GM19324 (cell line): ENCODE measurements around the gene TNFRSF1A.

ENCODE experiments used
- ATAC-seq: cut with Tn5 transposase; IDR thresholded peaks from one replicate; pipeline ENCODE4 v1.9.1; 2021; ENCODE audit warnings: mild to moderate bottlenecking, moderate library complexity; ENCODE audit not compliant: unreplicated experiment, low FRiP score

Gene TNFRSF1A

DNA sequence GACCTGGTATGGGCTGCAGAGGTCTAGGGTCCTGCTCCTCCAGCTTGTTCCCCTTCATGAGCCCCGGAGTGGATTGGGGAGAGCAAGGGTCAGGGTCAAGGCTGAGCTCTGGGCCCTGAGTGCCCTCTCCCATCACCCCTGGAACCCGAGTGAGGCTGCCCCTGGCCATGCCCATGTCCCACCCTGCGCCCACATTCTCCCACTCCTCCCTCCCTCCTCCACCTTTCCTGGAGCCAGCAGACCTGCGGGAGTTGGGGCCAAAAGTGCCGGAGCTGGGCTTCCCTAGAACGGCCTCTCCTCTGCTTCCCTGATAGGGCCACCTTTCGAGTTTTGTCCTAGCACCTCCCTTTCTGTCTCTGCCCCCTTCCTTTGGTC is 32.9 kb upstream of the TNFRSF1A start:
- no peak for ATAC-seq

DNA sequence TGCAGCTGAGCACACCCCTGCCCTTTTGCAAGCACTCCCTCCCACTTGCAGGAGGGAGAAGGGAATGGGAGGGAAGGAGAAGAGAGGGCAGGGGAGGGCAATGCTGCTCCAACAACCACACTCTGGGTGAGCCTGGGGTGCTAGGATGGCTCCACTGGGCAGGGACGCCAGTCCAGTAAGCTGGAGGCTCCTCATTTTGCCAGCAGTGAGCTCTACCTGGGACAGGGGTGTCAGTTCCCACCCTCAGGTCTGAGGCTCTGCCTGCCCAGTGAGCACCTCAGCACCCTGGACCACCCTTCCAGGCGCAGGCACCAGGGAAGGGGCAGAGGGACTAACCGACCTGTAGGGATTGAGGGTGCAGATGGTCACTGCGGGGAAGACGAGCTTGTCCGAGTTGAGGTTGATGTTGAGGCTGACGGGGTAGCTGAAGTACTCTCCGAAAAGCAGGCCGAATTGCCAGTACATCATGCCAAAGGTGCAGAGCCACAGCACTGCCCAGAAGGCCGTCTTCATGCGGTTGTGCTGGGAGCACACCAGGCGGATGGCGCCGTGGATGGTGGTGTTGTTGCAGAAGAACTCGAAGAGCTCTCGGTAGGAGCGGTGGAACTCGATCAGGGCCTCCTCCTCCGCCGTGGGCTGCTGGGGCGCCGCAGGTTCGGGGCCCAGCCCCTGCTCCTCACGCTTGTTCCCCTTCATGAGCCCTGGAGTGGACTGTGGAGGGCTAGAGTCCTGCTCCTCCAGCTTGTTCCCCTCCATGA is 32.3 kb upstream of the TNFRSF1A start:
- ATAC-seq = no peak

DNA sequence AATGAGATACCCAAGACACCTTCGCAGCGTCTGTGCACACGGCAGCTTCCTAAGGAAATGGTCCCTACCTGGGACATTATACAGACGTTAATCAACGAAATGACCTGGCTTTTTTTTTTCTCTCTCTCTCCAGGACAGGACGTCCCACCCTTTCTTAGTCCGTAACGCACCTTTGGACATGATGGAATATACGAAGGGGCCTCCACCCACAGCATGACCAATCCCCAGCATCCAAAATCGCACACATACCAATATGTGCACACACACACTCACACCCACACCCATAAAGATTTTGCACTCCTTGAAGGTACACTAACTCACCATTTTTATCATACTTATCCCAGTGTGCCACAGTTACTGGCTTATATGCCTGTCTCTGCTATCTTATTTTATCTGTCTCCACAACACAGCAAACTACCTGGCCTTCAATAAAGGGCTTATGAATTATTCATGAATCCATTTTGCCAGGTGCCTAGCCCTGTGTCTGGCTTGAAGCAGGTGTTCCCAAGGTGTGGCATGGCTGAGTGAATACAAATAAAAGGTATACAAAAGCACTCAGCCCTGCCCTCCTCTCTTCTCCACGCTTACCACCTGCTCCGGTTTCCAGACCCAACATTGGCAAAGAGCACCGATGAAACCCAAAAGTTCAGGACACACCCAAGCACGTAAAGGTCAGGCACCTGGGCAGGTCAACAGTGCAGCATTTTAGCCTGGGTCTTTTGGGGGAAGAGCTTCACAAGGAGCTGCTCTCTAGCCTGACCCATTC is 31.3 kb upstream of the TNFRSF1A start:
- ATAC-seq = no peak

DNA sequence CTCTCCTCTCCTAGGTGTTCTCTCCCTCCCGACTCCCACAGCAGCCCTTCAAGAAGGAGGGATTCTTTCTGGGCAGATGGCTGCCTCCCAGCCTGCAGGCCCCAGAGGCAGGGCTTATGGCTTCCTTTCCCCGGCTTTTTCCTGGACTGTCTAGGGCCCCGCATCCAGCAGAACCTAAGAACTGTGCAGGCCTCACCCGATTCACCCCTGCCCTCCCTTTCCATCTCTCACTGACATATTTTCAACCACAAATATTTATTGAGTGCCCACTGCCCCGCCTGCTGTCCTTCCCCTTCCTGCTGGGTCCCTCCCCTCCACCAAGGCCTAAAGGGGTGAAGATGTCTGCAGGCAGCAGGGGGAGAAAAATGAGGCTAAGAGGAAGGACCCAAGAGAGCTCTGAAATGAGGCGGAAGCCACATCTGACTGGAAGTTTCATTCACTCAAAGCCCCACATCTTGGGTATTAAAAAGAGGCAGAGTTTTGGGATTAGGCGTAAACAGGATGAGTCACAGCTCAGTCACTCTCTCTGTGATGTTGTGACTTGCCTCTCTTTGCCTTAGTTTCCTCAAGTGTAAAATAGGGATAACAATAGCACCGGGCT is 30.6 kb upstream of the TNFRSF1A start:
- no peak for ATAC-seq

DNA sequence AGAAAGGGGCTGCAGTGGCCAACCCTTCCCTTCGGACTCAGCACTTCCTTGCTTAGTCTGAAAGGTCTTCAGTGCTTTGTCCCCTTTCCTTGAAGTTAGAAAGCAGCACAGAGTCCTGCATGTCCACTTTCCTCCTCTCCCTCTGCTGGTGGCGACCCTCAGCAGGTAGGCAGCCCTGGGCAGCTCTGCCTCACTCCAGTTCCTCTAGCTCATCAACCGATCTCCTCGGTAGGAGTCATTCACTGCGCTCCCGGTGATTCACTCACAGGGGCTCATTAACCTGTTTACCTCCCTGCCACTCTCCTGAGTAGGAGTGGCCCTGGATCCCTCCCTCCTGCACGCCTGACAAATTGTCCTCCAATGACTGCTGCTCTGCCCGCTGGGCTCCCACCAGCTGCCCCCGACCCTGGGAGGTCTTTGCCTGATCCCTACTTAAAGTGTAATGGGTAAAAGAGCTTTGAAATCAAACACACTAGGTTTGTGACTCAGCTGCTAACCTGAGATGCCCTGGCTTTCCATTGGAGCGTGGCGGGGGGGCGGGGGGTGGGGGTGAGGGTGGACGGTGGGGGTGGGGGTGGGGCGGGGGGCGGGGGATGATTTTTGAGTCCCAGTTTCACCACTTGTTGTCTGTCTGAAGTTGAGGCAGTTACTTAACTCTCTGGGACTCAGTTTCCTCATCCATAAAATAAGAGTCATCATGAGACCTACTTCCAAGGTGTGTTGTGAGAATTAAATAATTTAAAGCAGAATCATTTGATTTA is 29.3 kb upstream of the TNFRSF1A start:
- ATAC-seq = no peak

DNA sequence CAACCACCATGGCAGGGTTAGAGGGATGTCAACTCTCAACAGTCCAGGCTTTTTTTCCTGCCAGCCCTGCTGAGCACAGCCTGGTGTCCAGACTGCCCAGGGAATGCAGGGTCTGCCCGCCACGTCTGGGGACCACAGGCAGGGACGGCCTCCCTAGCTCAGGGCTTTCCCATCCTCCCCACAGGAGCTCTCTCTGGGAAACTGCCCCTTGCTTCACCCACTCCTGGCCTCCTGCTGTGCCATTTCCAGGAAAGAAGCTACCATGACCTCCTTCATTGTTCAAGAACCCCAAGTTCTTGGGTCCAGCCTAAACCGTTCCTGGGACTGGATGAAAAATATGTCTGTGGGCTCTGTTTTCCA is 28.7 kb upstream of the TNFRSF1A start:
- ATAC-seq = no peak

DNA sequence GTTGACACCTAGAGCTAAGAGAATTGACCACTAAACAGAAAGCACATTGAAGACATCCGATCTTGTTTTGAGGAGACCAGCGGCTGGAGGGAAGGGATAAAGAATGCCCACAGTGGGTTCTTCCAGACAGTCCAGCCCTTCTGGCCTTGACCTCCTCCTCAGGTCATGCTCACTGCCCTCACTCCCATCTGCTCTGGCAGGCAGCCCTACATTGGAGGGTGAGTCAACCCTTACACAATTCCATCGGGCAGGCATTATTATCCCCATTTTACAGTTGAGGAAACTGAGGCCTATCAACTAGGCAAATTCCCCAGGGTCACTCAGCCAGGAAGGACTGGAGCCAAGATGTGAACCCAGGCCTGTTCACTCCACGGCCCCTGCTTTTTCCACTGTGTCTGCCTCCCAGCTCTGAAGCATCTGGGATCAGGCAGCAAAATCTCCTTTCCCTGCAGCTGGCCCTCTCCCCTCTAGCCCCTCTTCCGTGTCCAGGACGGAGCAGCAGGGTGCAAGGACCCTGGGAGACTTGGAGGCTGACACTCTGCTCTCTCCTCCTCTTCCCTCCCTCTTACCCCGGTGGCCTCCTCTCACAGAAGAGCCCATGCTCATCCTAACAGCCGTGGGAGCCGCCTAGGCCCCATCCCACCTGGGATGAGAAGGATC is 28.2 kb upstream of the TNFRSF1A start:
- no peak for ATAC-seq

DNA sequence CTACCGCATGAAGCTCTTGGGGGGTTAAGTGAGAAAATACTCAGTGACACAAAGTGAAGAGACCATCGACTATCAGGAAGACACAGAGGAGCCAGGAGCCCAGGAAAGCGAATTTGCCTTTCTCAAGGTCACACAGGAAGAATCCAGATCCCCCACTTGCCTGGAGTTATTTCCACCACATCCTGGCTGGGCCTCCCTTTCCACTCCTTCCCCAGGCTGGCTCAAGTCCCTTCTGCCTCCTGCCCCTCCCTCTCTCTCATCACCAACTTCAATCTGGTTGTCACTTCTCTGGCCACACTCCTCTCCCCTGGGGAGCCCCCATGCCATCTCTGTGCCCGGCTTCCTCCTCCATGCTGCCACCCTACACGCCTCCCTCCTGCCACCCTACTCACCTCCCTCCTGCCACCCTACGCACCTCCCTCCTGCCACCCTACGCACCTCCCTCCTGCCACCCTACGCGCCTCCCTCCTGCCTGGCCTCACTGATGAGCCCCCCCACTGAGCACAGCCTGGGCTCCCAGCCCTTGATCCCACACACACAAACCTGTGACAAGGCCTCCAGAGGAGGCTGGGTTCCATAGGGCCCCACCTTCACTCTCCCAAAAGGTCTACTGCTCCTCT is 27.1 kb upstream of the TNFRSF1A start:
- ATAC-seq = no peak

DNA sequence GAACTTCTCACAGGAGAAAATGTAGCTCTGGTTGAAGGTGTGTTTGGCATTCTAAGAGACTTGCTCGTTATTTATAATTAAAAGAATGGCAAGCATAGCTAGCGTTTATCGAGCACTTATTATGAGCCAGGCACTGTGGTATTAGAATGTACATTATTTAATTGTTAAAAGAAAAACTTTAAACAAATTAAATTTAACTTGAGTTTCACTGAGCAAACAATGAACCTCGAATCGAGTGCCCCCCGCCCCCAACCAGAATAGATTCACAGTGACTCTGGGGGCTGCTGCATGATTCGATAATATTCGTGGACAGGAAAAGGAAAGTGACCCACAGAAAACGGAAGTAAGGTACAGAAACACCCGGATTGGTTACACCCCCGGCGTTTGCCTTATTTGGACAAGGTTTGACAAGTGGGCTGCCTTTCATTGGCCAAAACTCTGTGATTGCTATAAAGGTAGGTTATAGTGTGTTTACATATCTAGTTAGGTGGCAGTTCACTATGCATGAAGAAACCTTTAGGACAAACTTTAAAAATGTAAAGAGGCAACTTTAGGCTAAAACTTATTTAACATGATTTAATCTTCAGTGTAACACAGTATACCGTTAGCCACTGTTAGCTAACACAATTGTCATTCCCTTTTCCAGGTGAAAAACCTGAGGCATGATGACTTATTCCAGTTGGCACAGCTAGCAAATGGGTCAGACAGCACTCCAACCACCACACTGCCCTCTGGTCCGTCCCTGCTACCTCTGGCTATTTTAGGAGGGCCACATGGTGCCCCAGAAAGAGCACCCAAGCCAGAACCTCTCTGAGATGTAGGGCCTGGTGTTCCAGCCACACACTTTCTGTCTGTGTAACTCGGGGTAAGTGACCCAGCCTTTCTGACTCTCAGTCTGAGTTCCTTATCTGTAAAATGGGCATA is 26.4 kb upstream of the TNFRSF1A start:
- no peak for ATAC-seq

DNA sequence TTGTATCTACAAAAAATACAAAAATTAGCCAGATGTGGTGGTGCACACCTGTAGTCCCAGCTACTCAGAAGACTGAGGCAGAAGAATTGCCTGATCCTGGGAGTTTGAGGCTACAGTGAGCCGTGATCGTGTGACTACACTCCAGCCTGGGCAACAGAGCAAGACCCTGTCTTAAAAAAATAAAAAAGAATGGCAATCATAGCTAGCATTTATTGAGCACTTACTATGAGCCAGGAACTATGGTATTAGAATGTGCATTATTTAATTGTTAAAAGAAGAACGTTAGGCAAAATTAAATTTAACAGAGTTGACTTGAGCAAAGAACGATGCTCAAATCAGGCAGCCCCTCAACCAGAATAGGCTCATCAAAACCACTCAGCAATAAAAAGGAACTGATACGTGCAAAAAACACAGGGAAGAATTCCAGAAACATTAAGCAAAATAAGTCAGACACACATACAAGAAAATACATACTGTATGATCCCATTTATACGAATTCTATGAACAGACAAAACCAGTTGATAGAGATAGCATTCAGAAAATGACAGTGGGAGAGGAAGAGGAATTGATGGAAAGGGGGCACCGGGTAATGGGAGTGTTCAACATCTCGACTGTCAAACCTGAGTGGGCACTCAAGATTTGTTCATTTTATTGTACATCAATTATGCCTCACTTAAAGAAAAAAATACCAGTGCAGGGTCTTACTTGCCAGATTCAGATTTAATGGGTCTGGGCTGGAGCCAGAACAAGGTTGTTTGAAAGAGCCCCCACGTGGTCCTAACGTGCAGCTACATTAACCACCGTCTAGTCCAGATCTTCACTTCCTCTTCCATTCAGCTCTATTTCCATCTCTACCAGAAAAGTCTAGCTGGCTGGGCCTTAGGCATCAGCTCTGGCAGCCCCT is 25.4 kb upstream of the TNFRSF1A start:
- ATAC-seq = no peak

DNA sequence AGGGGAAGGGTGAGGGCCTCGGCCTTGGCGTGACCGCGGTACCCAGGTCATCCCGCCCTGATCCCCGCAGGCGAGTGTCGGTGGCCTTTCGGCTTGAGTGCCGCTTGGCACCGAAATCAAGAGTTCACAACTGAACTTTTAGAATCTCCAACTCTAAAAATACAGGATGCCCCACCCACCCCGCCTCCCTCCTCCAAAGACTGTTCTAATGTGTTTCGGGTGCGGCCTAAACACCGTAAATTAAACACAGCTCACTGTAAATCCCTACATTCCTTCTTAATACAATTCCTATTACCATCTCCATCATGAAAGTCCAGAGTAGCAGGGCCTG is 22.1 kb upstream of the TNFRSF1A start:
- ATAC-seq = no peak

DNA sequence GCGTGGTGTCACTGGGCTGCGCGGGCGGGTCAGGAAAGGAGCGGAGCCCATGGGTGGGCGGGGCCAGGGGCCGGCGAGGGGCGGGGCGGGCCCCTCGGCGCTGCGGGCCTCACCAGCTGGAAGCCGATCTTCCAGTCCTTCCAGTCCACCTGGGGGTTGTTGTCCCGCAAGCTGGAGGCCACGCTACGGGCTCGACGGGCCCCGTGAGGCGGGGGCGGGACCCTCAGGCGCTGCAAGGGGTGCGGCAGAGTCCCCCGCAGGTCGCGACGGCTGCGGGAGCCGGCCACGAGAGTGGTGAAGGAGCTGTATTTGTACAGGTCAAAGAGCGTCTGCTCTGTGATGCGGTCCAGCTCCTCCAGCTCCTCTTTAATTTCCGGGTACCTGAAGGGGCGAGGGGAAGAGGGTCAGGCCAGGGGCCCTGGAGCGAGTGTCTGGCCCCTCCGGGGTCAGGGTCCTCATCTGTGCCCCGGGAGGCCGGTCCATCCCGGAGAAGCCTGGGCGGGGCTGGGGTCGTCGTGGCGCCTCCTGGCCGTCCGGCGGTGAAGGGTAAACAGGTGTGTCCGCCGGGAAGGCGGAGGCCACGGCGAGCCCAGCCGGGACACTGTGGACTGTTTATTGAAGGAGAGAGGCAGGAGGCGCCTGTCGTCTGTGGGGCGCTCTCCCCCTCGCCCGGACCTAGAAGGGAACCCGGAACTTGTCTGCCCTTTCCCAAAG is 21.6 kb upstream of the TNFRSF1A start:
- no peak for ATAC-seq

DNA sequence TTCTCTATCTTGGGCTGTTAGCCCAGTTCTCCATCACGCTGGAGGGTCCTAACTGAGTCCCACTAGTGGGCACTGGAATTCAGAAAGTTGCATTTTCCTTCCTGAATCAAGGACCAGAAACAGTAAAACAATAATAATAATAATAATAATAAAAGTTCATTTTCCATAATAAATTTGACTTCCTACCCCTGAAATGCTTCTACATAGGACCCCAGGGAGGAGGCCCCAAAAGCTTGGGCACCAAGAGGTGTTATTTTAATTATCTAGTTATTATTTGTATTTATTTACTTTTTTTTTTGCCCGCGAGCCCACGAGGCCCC is 21.1 kb upstream of the TNFRSF1A start:
- no peak for ATAC-seq

DNA sequence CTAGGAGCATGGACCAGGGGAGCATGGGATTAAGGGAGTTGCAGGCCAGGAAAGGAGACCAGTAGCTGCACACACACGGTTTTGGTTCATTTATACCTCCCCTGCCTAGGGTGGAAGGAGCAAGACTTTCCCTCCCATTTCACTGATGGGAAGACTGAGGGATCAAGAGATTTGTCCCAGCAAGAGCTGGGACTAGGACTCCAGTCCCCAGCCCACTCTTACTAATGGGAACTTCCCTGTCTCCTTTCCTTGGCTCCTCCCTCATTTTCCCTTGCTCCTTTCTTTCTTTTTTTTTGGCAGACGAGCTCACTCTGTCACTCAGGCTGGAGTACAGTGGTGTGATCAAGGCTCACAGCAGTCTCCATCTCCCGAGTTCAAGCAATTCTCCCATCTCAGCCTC is 20.5 kb upstream of the TNFRSF1A start:
- ATAC-seq = no peak

DNA sequence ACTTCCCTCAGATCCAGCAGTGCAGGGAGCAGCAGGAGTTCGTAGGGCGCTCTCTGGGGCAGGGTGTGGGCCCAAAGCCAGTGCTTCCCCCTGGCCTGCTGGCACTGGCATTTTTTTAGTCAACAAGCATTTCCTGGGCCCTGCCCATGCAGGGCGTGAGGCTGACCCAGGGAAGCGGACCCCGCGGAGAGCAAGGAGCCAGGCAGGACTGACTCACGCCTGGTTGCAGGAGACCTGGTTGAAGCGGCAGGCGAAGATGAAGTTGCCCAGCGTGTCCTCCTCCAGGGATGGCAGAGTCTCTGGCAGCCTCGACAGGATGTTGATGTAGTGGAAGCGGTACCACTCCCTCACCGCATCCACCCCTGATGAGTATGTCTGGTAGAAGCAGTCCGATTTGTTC is 20.0 kb upstream of the TNFRSF1A start:
- no peak for ATAC-seq

DNA sequence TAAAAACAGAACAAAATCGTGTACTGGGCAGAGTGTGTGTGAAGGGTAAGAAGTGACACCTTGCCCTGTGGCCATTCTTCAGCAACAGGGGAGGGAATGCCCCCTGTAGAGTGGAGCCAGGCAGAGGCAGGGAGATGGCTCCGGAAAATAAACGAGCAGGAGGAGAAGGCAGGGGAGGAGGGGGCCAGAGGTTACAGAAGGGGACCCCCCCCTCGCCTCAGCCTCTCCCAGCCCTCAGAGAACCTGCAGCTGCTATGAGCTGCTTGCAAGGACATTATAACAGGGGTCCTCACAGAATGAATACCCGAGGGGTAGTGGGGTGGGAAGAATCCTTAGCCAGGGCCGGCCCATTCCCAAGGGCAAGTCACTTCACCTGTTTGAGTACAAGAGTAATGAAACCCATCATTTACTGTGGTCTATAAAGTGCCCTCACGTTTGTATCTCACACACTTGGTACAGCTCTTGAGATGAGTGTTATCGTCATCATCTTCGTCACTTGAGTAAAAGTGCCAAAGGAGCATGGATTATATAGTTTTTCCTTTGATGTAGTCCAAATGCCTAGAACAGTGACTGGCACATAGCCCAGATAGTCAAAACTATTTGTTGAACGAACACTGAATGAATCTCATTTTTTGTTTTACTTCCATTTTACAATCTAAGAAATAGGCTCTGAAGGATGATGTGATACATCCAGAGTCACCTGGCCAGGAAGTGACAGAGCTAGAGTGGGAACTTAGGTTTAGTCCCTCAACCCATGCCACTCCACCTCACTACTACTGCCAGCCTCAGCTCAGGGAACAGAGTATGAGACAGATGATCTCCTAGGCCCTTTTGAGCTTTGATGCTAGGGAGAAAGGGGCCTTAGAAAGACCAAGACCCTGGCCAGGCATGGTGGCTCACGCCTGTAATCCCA is 19.0 kb upstream of the TNFRSF1A start:
- ATAC-seq = no peak

DNA sequence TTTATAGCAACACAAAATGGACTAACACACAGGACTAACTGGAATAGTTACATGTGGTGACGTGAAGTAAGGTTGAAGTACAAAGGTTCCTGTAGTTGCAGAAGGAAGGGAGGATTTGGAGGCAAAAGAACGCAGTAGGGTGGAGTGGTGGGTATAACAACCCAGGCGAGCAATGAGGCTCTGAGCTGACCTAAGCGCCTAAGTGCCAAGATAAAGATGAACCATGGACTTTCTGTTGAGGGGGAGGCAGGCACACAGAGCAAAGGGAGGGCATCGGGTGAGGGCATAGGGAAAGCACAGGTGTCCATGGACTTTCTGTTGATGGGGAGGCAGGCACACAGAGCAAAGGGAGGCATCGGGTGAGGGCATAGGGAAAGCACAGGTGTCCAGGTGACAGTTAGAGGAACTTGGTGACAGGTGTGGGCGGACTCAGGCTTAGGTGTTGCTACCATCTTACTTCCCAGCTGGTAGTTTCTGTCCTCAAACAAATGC is 18.2 kb upstream of the TNFRSF1A start:
- no peak for ATAC-seq
